Stomach (tissue), 9 donors: ENCODE data around the gene SLC35F2. TPM values are rescaled to one million over a fixed set of nuclear protein-coding genes. Genes with fewer than 3 reads are reported as not detected.

Experiments
- DNase-seq, 2 donors: peaks; one replicate each; pipeline versions ENCODE4 v3.0.0 to v3.0.0-alpha.2; 2013 to 2019
- H3K27ac ChIP-seq, 5 donors: fragments of 200-600 bp in 4 of 5; sonication (generic) in 4 of 5; one replicate each; pipeline ENCODE4 v1.5.1; 2013 to 2019; ENCODE audit warnings: mild to moderate bottlenecking in 1 of 5, moderate library complexity in 1 of 5
- H3K27me3 ChIP-seq, 3 donors: fragments of 200-600 bp; sonication (generic); one replicate each; pipeline ENCODE4 v1.5.1; 2017 to 2019; ENCODE audit warnings: mixed run types in 1 of 3
- H3K36me3 ChIP-seq, 4 donors: fragments of 200-600 bp; sonication (generic); 1 replicate in 3 of 4; 2 replicates in 1 of 4; pipeline ENCODE4 v1.5.1; 2016 to 2019
- H3K4me1 ChIP-seq, 4 donors: fragments of 200-600 bp; sonication (generic); one replicate each; pipeline ENCODE4 v1.5.1; 2016 to 2019
- H3K4me3 ChIP-seq, 4 donors: fragments of 200-600 bp; sonication (generic) in 3 of 4; one replicate each; pipeline ENCODE4 v1.5.1; 2016 to 2019; ENCODE audit warnings: mild to moderate bottlenecking in 1 of 4
- H3K9me3 ChIP-seq, 4 donors: fragments of 200-600 bp; sonication (generic); one replicate each; pipeline ENCODE4 v1.5.1; 2016 to 2019
- EP300 ChIP-seq: sonication (generic); formaldehyde crosslinking; IDR thresholded peaks from one replicate; pipeline ENCODE4 v1.6.1; 2017; ENCODE audit warnings: antibody characterized with exemption
- POLR2A ChIP-seq, 4 donors: fragments of 450-650 bp; IDR thresholded peaks; one replicate each; pipeline ENCODE4 v1.6.1; 2016; ENCODE audit warnings: antibody characterized with exemption in 4 of 4, control low read depth in 2 of 4, mild to moderate bottlenecking in 1 of 4, moderate library complexity in 1 of 4
- POLR2AphosphoS5 ChIP-seq, 3 donors: sonication (generic); formaldehyde crosslinking; IDR thresholded peaks; one replicate each; pipeline ENCODE4 v1.6.1; 2016; ENCODE audit warnings: antibody characterized with exemption in 3 of 3
- WGBS, 5 donors: extraction: QIAGEN DNeasy Blood & Tissue Kit in 3 of 5; methylation state at CpG; one replicate each; pipeline versions ENCODE4 v1.1.5 to v1.1.7; 2013 to 2018; 5-methylcytosine and 5-hydroxymethylcytosine counted together
- intact Hi-C: fragments of 100-400 bp; cut with DNase I; formaldehyde crosslinking; loops from one replicate; pipeline ENCODE4 v1.15.1; 2023; ENCODE audit warnings: low total_unique reads
- polyA plus RNA-seq, 3 donors: library from polyadenylated mRNA; stranded (reverse); fragments of 200-250 nt; gene quantifications; one replicate each; pipeline ENCODE4 v1.2.3, GENCODE V29; 2013
- total RNA-seq, 5 donors: library from RNA; depleted of rRNA; stranded (reverse); fragments of >200 nt; gene quantifications; one replicate each; pipeline versions ENCODE4 v1.1.0 to v1.2.3, GENCODE V29; 2014 to 2016
- TF ChIP-seq, protein P1 (sequence below), 7 experiments: fragments of 450-650 bp in 4 of 7; fragments of 200-600 bp in 3 of 7; sonication (generic) in 3 of 7; IDR thresholded peaks; one replicate each; pipeline ENCODE4 v1.5.1; 2016 to 2019; ENCODE audit warnings: antibody characterized with exemption in 7 of 7, control low read depth in 2 of 7, mild to moderate bottlenecking in 1 of 7
- donor health status: healthy with polysubstance abuse.
- donor health status: Bipolar disorder and iron deficiency.
- donor health status: healthy.

SLC35F2 gene
- total and polyA plus RNA-seq, 8 donors: 1.8 to 21.2 (median 7.6) TPM

DNA sequence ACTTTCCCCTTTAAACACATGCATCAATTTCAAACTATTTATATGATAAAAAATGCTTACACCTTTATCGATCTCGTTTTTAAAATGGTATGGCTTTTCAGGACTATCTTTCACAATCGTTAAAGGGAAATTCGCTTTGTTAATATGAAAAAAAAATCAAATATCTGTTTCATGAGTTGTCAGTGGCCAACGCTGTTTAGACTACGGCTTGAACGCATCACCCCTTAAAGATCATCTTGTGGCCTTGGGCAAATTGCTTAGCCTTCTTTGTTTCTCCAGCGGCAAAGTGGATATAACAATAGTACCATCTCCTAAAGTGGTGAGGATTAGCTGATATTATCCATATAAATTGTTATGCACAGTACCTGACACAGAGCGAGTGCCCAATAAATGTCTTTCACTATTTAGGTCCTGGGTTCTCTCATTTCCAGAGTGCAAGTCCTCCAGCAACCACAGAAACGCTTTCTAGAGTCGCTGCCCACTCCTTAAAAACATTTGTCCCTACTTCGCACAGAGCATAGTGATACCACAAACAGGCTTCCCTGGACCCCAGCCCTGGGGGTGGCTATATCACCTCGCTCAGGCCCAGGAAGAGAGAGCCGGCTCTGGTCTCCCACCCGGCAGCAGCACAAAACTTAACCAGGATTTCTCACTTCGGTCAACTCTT, 904 bp downstream of the SLC35F2 start:
- Histone ChIP-seq H3K9me3 (no peaks in the 10 kb centered on the region), H3K27ac (peak overlapping the region; percentile 67 to 84 (median 83)), H3K36me3 (no peaks in the 10 kb centered on the region), H3K27me3 (no peaks in the 10 kb centered on the region), H3K4me1 (peaks cover 0 to 32% (median 25%) of the 10 kb centered on the region in 4 donors), H3K4me3 (peak overlapping the region; percentile 73 to 85 (median 76))
- no peak for DNase-seq
- intact Hi-C loops: no loop called here
- TF ChIP-seq EP300: no peak
- no peak for TF ChIP-seq POLR2AphosphoS5 (IDR thresholded peaks at IDR 0.05)
- TF ChIP-seq, protein P1, sequence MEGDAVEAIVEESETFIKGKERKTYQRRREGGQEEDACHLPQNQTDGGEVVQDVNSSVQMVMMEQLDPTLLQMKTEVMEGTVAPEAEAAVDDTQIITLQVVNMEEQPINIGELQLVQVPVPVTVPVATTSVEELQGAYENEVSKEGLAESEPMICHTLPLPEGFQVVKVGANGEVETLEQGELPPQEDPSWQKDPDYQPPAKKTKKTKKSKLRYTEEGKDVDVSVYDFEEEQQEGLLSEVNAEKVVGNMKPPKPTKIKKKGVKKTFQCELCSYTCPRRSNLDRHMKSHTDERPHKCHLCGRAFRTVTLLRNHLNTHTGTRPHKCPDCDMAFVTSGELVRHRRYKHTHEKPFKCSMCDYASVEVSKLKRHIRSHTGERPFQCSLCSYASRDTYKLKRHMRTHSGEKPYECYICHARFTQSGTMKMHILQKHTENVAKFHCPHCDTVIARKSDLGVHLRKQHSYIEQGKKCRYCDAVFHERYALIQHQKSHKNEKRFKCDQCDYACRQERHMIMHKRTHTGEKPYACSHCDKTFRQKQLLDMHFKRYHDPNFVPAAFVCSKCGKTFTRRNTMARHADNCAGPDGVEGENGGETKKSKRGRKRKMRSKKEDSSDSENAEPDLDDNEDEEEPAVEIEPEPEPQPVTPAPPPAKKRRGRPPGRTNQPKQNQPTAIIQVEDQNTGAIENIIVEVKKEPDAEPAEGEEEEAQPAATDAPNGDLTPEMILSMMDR (IDR thresholded peaks at IDR 0.05): no peak
- TF ChIP-seq POLR2A (IDR thresholded peaks at IDR 0.05): no peak
- 33 to 51% (median 36%) methylated on average over 12 to 16 of the region's 16 CpGs for WGBS, 5 donors

DNA sequence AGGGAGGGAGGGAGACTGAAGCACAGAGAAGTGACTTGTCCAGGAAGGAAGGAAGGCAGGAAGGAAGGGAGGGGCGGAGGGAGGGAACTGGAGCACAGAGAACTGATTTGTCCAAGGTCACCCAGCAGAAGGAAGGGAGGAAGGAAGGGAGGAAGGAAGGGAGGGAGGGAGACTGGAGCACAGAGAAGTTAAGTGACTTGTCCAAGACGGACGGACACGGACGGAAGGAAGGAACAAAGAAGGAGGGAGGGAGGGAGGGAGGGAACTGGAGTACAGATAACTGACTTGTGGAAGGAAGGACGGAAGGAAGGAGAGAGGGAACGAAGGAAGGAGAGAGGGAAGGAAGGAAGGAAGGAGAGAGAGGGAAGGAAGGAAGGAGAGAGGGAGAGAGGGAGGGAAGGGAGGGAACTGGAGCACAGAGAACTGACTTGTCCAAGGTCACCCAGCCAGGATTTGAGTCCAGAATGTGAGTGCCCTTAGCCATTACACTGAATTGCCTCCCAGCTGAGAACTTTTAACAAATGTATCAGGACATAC, 1.5 kb downstream of the SLC35F2 start:
- Histone ChIP-seq H3K27me3 (no peaks in the 10 kb centered on the region), H3K4me1 (peaks cover 0 to 32% (median 25%) of the 10 kb centered on the region in 4 donors), H3K27ac (peak overlapping the region in 4 of 5 donors; percentile 28 to 84 (median 76)), H3K9me3 (no peaks in the 10 kb centered on the region), H3K36me3 (no peaks in the 10 kb centered on the region), H3K4me3 (peak overlapping the region in 3 of 4 donors; percentile 75 to 85 (median 78))
- DNase-seq: peak in 1 of 2 donors; percentile 19
- intact Hi-C loops: no loop called here
- WGBS, 5 donors: 20 to 38% (median 28%) methylated on average over 7 of the region's 7 CpGs
- TF ChIP-seq EP300 (no peak), POLR2AphosphoS5 (IDR thresholded peaks at IDR 0.05) (no peak)
- TF ChIP-seq, protein P1 (IDR thresholded peaks at IDR 0.05): no peak

DNA sequence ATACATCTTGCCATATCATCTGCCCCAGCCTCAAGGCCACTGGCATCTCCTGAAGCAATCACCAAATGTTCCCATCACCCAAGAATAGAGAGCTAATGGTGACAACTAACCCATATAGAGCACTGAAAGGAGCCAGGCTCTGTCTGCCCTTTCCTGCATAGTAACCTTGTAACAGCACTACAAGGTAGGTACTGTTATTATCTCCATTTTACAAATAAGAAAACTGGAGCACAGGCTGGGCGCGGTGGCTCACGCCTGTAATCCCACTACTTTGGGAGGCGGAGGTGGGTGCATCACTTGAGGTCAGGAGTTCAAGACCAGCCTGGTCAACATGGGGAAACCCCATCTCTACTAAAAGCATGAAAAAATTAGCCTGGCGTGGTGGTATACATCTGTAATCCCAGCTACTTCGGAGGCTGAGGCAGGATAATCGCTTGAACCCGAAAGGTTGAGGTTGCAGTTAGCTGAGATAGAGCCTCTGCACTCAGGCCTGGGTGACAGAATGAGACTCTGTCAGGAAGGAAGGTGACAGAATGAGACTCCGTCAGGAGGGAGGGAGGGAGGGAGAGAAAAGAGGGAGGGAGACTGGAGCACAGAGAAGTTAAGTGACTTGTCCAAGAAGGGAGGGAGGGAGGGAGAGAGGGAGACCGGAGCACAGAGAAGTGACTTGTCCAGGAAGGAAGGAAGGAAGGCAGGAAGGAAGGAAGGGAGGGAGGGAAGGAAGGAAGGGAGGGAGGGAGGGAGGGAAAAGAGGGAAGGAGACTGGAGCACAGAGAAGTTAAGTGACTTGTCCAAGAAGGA, 2.2 kb downstream of the SLC35F2 start:
- no peak for DNase-seq
- peak overlapping the region in 4 of 5 donors; percentile 28 to 84 (median 76) for H3K27ac ChIP-seq
- no peaks in the 10 kb centered on the region for H3K27me3 ChIP-seq
- peaks cover 0 to 32% (median 25%) of the 10 kb centered on the region in 4 donors for H3K4me1 ChIP-seq
- intact Hi-C loops: no loop called here
- no peaks in the 10 kb centered on the region for H3K9me3 ChIP-seq
- TF ChIP-seq EP300 (no peak), POLR2AphosphoS5 (IDR thresholded peaks at IDR 0.05) (no peak), POLR2A (IDR thresholded peaks at IDR 0.05) (no peak)
- TF ChIP-seq, protein P1 (IDR thresholded peaks at IDR 0.05): no peak
- 61 to 73% (median 68%) methylated on average over 10 of the region's 10 CpGs for WGBS, 5 donors
- H3K4me3 ChIP-seq: peak overlapping the region in 1 of 4 donors; percentile 75
- H3K36me3 ChIP-seq: no peaks in the 10 kb centered on the region

DNA sequence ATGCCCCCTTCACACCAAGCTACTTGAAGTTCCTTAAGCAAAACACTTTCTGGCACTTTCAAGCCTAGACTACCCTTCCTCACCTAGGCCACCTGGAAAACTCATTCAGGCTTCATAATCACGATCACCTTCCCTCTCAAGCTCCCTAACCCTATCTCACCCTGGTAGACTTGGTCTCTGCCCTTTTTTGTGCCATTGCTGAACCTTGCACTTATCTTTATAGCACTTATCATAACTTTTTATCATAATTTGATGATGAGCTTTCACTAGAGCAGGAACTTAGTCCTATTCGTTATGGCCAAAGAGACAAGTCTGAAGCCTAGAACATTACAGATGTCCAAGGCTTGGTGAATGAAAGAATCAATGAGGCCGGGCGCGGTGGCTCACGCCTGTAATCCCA, 5.5 kb downstream of the SLC35F2 start:
- peaks cover 0 to 21% (median 10%) of the 10 kb centered on the region in 4 donors for H3K4me1 ChIP-seq
- H3K4me3 ChIP-seq: no peak overlapping the region
- DNase-seq: no peak
- H3K27me3 ChIP-seq: no peaks in the 10 kb centered on the region
- TF ChIP-seq EP300: no peak
- TF ChIP-seq POLR2A (IDR thresholded peaks at IDR 0.05): no peak
- TF ChIP-seq, protein P1 (IDR thresholded peaks at IDR 0.05): no peak
- TF ChIP-seq POLR2AphosphoS5 (IDR thresholded peaks at IDR 0.05): no peak
- no peaks in the 10 kb centered on the region for H3K36me3 ChIP-seq
- H3K9me3 ChIP-seq: no peaks in the 10 kb centered on the region
- H3K27ac ChIP-seq: no peak overlapping the region
- intact Hi-C loops: no loop called here
- WGBS, 5 donors: 86 to 92% (median 89%) methylated on average over 6 of the region's 6 CpGs
